ENCODE results near the gene ZNF398.
"Not testable (repeated sequence)": the region's sequence is repeated elsewhere in the genome, so short reads cannot be mapped to it uniquely, and the experiment has no call there.

Gene ZNF398

DNA sequence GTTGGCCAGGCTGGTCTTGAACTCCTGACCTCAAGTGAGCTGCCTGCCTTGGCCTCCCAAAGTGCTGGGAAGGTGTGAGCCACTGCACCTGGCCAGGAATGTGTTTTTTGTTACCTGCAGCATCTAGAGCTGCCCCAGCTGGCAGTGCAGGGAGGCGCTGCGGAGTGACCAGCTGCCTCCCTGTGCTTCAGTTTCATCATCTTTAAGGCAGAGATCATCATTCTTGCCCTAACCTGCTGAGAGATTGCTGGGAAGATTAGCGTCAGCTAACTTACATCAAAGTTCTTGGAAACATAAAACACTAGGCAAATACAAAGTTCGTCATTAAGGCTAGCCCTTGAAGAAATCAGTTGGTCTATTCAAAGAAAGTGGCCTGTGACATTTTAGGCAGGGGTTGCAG is 50.4 kb downstream of the ZNF398 start:
- no peak for DNase-seq

DNA sequence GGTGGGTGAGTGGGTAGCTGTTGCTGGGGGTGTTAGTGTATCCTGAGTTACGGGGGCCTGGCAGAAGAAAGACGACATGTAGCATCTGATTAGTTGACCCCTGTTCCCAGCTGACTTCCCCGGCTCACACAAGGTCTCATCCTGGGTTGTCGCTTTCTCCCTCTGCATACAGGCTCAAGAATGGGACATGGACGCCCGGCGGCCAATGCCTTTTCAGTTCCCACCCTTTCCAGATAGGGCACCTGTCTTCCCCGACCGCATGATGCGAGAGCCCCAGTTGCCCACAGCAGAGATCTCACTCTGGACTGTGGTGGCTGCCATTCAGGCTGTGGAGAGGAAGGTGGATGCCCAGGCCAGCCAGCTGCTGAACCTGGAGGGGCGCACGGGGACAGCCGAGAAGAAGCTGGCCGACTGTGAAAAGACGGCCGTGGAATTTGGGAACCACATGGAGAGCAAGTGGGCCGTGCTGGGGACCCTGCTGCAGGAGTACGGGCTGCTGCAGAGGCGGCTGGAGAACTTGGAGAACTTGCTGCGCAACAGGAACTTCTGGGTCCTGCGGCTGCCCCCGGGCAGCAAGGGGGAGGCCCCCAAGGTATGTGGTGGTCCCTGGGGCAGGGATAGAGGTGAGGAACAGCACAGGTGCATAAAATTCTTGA is 51.0 kb downstream of the ZNF398 start:
- DNase-seq = no peak

DNA sequence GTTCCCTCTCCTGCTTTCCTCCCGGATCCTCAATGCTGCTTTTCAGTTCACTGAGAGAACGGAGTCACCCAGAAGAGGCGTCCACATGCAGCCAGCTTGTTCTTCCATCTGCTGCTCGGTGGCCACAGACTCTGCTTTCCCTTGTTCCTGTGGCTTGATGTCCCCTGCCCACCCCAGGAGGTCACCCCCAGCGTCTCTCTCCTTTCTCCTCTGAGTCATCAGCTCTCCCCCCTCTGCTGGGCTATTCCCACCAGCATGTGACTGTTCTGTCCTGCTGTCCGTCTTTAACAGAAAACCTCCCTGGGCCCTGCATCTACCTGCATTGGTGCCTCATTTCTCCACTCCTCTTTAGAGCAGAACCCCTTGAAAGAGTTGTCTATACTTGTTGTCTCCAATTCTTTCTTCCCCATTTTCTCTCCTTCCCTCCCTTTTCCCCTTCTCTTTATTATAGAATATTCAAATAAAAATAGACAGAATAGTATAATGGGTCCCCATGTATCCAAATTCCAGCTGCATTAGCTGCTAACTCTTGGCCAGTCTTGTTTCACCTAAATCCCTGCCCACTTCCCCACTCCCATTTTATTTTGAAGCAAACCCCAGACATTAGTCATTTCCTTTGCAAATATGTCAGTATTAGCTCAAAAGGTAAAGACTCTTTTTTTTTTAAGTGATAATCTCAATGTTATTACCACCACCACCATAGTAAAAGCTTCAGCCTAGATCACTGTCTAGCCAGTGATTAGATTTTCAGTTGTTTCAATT is 52.2 kb downstream of the ZNF398 start:
- DNase-seq = no peak

DNA sequence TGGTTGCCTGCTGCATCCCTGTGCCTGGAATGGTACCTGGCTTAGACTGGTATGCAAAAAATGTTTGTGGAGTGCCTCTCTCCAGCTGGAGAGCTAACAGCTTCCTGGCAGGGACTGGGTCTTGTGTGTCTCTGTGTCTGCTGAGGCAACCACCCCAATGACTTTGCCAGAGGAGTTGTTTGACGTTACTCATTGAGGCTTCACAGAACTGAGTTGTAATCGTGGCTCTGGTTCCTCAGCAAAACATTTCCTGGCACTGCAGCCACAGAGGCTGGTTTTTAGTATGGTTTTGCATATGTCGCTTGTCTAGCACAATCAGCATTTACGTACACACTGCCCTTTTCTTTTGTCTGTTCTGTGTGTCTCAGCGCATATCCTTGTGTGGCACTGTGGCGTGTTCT is 55.6 kb downstream of the ZNF398 start:
- no peak for DNase-seq

DNA sequence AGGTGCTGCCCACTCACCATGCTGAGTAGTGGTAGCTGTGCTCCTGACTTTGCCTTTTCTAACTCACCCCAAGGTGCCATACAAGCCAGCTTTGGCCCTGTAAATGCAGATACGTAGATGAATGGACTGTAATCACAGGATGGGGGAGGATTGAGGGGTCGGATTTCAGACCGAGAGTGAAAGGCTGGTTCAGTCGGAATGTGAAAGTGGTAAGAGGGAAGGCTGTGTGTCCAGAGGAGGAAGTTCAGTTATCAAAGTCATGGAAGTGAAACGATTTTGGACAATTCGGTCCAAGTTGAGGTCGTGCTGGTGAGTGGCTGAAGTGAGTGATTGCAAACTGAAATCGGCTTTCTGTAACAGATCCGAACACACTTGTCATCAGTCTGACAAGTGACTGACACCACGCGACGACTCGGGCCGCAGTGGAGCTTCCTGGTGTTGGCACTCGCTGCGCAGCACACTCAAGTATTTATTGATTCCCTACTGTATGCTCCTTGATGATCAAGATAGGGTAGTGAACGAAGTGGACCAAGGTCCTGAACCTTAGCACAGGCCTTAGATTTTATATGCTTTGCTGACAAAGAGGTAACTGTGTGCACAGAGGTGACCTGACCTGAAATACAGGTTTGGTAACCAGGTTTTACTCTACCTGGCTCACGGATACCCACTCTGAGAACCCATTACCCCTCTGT is 58.6 kb downstream of the ZNF398 start:
- no peak for DNase-seq

DNA sequence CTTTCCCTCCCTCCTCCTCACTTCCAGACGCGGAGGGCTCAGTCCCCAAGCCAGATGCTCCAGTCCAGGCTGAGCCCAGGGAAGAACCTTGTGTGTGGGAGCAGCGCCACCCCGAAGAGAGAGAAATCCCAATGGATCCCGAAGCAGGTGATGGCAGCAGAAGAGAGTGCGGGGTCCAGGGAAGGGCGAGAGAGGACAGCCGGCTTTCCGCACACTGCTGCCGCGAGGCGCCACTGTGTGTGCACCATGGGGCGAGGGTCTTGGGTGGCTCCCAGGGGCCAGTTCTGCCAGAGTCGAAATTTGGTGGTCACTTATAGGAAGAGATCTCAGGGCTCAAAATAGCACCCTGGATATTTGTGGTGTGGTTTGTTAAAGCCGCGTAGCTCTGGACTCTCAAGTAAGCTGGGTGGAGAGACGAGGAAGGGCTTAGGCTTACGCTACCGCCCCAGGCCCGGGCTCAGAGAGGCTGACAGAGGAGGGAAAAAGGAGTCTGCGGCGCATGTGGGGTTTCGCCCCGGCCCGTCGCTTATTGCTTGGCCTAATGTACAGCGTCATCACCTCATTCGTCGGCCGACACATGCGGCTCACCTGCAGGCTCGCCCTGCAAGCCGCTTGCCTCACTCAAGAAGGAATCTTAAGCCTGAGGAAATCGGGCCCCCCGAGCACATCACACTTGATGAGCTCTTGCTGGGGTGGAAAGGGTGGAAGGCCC is 60.2 kb downstream of the ZNF398 start:
- no peak for DNase-seq

DNA sequence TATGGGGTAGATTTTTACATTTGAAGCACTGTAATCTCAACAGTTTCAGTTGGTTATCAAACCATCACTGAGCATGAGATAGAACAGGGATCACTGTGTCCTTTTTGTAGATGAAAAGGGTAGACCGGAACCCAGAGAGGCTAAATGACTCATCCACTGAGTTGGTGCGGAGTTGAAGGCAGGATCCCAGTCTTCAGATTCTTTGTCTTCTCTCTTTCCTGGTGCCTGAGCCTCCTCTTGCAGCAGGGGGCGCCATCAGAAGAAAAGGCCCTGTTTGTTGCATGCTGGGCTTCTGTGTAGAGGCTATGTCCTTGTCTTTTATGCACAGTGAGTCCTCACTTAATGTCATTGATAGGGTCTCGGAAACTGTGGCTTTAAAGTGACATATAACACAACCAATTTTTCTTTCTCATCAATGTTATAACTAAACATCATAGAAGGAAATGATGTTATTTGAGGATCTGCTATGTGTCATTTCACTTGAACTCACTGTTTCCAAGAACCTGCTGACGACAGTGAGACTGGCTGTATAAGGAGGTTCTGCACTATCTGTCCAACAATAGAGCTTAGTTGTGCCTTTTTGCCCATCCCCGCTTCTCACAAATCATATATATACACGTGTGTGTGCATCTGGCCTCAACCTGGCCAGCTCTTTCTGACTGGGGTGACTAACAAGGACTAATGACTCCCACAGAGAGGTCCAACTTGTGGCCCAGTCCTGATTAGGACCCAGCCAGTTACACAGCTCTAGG is 62.4 kb downstream of the ZNF398 start:
- peak; percentile 19 for DNase-seq

DNA sequence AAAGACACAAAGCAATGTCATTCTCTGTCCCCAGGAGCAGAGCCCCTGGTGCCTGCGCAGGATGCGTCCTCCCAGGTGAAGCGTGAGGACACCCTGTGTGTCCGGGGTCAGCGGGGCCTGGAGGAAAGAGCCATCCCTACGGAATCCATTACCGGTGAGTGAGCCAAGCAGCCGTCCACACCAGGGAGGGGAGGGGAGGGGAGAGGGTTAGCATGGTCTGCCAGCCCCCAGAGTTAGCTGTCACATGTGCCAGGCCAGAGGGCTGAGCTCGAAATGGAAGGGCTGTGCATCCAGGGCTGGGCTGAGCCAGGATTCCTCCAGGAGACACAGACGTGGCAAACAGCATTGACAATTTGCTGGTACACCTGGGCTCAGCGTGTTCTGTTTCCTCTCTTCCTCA is 63.3 kb downstream of the ZNF398 start:
- no peak for DNase-seq

DNA sequence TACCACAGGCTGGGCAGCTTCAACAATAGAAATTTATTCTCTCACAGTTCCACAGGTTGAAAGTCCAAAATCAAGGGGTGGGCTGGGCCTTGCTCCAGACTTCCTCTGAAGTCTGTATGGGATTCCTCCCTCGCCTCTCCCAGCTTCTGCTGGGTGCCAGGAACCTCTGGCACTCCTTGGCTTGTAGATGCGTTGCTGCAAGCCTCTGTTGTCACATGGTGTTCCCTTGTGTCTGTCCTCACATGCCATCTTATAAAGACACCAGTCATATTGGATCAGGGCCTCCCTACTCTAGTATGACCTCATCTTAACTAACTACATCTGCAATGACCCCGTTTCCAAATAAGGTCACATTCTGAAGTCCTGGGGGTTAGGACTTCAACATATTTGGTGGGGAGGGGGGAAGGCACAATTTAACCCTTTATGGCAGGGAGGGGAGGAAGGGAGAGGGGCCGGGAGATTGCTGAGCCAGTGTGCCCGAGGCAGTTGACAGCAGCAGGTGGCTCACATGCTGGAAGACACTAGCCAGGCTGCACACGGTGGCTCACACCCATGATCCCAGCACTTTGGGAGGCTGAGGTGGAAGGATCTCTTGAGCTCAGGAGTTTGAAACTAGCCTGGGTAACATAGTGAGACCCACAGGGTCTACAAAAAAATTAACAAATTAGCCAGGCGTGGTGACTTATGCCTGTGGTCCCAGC is 66.9 kb downstream of the ZNF398 start:
- no peak for DNase-seq

DNA sequence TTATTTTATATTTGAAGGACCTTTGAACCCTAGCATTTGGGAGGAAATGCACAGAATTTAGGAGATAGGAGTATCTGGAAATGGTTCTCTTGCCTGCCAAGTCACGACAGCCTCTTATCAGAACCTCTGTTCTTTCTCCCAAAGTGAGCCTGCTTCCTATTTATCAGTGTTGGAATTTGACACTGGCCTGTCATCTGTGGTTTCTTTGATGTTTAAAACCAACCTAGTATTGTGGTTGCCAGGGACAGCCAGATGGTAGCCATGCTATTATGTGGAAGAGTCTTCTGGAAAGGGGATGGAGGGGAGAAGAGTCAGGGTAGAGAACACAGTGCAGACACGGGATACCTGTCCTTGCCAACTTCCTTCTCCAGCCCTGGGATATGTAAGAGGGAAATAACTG is 69.1 kb downstream of the ZNF398 start:
- DNase-seq = no peak

DNA sequence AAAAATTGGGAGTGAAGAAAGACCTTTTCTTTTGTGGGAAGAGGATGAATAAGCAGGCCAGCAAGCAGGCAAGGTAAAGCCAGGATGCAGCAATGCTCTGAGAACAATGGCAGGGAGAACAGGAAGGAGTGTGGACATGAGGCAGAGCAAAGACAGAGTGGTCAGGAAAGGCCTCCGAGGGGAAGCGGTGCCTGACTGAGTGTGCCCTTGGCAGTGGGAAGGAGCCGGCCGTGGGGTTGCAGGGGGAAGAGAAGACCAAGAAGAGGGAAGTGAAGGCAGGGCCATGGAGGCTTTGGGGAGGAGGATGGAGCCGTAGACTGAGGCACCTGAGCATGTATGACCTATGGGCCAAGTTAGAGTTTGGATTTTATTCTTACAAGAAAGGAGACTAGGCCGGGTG is 70.3 kb downstream of the ZNF398 start:
- DNase-seq = no peak

DNA sequence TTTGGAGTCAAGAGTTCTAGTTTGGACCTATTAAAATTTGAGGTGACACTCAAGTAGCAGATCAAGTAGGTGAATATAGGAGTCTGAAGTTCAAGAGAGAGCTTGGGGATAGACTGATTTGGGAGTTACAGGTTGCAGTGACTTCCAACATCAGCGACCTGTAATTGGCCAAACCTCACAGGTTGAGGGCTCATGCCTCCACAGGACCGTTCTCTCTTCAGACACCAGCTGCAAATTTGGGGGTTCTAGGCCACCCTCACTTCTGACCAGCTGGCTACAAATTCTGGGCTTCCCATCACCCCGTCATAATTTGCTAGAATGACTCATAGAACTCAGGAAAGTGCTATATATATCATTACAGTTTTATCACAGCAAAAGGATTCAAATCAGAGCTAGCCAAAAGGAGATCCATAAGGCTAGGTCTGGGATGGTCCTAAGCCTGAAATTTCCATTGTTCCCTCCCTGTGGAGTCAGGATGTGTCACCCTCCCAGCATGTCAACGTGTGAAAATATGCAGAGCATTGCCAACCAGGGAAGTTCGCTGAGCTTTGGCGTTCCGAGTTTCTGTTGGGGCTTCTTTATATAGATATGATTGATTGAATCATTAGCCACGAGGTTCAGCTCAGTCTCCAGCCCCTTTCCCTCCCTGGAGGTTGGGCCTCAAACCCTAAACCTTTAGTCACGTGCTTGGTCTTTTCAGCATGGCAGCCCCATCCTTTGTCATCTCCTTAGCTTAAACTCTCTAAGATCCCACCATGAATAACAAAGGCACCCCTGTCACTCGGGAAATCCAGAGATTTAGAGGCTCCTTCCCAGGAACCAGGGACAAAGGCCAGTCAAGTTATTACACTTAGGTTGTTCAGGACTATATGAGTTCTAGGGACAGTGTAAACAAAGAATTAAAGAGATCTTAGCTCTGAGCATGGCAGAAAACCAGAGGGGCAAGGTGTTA is 71.5 kb downstream of the ZNF398 start:
- no peak for DNase-seq

DNA sequence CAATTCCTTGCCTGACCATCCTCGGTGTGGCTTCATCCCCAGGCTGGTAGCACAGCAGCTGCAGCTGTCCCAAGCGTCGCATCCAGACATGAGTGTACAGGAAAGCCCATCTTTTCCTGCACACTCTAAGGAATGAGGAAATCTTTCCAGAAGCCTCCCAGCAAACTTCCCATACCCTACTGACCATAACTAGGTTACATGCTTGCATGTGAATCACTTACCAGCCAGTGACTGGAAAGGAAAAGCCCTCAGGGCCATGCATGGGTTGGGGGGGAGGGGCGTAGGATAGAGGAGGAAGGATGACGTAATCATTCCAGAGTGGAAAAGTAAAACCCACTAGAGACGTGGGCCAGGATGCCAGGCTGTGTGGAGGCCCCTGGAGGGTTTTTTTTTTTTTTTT is 73.3 kb downstream of the ZNF398 start:
- no peak for DNase-seq

DNA sequence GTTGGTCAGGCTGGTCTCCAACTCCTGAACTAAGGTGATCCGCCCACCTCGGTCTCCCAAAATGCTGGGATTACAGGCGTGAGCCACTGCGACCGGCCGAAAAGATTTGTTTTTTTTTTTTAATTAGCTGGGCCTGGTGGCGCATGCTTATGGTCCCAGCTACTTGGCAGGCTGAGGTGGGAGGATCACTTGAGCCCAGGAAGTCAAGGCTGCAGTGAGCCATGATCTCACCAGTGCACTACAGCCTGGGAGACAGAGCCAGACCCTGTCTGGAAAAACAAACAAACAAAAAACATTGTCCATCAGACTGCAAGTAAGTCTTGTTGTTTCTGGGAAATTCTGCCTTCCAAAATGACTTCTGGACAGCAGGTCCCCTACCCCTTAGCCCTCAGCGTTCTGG is 75.9 kb downstream of the ZNF398 start:
- DNase-seq = no peak

DNA sequence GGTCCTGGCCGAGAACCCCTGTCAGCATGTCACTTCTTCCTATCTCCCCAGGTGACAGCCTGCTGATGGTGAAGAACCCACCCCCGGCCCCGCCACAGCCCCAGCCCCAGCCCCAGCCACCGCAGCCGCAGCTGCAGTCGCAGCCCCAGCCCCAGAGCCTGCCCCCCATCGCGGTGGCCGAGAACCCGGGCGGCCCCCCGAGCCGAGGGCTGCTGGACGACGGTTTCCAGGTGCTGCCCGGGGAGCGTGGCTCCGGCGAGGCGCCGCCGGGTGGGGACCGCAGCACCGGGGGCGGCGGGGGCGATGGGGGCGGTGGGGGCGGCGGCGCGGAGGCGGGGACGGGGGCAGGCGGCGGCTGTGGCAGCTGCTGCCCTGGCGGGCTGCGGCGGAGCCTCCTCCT is 76.5 kb downstream of the ZNF398 start:
- DNase-seq = no peak

DNA sequence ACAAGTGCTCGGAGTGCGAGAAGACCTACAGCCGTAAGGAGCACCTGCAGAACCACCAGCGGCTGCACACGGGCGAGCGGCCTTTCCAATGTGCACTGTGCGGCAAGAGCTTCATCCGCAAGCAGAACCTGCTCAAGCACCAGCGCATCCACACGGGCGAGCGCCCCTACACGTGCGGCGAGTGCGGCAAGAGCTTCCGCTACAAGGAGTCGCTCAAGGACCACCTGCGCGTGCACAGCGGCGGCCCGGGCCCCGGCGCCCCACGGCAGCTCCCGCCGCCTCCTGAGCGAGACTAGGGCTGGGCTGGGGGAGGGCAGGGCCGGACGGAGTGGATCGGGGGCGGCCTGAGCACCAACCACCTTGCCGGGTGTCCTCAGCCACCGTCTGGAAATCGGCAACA is 77.1 kb downstream of the ZNF398 start:
- DNase-seq = no peak

DNA sequence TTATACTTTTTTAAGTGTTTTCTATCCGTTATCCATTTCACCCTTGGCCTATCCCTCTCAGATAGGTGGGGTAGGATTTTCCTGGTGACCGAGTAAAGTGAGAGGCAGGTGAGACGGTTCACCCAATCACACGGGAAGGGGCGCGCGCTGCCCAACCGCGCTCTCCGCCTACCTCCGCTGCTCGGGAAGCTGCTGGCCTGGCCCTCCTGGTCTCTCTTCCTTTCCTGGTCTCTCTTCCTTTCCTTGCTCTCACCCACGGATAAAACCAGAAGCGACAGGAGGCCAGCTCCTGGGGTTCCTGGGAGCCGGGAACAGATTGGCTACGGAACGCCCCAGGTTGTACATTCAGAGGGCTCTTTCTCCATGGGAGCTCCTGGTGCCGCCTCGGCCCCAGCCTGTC is 77.9 kb downstream of the ZNF398 start:
- DNase-seq = no peak

DNA sequence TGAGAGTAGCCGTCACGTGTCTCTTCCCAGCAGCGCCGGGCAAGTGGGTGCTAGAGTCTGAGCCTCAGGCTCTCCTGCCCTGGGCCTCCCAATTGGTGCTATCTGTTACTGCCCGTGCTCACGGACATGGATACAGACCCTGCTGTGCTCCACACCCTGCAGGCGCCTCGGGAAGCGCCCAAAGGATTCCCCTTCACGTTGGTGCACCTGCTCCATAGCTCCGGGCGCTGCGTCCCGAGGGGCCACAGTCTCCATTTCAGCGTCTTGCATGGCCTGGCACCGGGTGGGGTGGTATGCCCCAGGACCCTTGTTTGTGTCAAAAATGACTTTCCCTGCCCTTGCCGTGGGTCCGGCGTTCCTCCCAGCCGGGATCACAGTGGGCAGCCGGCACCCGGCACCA is 78.4 kb downstream of the ZNF398 start:
- no peak for DNase-seq

DNA sequence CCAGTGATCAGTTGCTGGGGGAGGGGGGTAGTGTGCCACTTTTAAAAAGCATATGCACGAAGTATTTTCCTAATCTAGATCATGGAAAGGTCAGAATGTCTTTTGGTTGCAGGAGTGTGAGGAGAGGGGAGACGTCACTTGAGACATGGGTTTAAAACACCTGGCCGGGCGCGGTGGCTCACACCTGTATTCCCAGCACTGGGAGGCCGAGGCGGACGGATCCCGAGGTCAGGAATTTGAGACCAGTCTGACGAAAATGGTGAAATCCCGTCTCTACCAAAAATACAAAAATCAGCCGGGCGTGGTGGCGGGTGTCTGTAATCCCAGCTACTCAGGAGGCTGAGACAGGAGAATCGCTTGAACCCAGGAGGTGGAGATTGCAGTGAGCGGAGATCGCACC is 79.1 kb downstream of the ZNF398 start:
- DNase-seq = not testable (repeated sequence)

DNA sequence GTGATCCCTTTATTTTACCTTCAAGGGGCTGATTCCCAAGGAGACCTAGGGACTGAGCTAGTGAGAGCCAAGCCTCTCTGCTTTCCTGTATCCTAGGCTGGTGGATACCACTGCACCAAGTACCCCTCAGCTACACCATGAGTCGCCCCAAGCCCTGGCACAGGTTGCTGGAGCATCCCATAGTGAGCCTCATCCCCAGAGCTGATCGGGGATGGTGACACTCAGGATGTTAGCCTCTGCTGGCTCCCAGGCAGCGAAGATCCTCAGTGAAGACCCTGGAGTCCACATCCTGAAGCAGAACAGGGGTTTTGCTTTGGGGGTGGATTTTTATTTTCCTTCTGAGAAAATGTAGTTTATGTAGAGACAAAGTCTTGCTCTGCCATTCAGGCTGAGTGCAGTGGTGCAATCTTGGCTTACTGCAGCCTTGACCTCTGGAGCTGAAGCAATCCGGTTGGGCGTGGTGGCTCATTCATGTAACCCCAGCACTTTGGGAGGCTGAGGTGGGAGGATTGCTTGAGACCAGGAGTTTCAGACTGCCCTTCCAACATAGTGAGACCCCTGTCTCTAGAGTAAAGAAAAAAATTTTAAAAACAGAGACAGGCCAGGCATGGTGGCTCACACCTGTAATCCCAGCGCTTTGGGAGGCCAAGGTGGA is 79.7 kb downstream of the ZNF398 start:
- DNase-seq = no peak

All from NCI-H345 (cell line).